Panc1 (cell line): ENCODE results near the gene HRNR.

Experiments
- SIN3A ChIP-seq: IDR thresholded peaks from 2 replicates; pipeline ENCODE4 v1.6.1; 2012; ENCODE audit warnings: low read depth, mild to moderate bottlenecking, low read length, moderate library complexity, borderline replicate concordance; ENCODE audit not compliant: insufficient read depth
- TF ChIP-seq, protein P1 (sequence below): fragments of 450-650 bp; IDR thresholded peaks from 2 replicates; pipeline ENCODE4 v1.5.1; 2017; ENCODE audit warnings: mild to moderate bottlenecking

DNA sequence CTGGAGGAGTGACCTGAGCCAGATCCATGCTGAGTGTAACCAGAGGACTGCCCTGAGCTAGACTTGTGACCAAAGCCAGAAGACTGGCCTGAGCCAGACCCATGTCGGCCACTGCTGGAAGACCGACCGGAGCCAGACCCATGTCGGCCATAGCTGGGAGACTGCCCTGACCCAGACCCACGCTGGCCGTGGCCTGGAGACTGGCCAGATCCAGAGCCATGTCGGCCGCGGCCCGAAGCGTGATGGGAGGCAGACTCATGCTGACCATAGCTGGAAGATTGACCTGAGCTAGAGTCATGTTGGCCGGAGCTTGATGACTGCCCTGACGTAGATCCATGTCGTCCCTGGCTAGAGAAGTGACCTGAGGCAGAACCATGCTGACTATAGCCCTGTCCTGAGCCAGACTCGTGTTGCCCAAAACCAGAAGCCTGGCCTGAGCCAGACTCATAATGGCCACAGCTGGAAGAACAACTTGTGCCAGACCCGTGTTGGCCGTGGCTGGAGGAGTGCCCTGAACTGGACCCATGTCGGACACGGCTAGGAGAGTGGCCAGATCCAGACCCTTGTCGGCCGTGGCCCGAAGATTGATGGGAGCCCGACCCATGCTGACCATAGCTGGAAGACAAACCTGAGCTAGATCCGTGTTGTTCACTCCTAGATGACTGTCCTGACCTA, 5.1 kb downstream of the HRNR start:
- TF ChIP-seq, protein P1, sequence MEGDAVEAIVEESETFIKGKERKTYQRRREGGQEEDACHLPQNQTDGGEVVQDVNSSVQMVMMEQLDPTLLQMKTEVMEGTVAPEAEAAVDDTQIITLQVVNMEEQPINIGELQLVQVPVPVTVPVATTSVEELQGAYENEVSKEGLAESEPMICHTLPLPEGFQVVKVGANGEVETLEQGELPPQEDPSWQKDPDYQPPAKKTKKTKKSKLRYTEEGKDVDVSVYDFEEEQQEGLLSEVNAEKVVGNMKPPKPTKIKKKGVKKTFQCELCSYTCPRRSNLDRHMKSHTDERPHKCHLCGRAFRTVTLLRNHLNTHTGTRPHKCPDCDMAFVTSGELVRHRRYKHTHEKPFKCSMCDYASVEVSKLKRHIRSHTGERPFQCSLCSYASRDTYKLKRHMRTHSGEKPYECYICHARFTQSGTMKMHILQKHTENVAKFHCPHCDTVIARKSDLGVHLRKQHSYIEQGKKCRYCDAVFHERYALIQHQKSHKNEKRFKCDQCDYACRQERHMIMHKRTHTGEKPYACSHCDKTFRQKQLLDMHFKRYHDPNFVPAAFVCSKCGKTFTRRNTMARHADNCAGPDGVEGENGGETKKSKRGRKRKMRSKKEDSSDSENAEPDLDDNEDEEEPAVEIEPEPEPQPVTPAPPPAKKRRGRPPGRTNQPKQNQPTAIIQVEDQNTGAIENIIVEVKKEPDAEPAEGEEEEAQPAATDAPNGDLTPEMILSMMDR: no peak
- TF ChIP-seq SIN3A: no peak
